PC-3 (cell line): ENCODE measurements around the gene AHCYL2. TPM values are rescaled to one million over a fixed set of nuclear protein-coding genes. Genes with fewer than 3 reads are reported as not detected.

Experiments
- ATAC-seq: fragments of 200-7000 bp; cut with Tn5 transposase; 2 replicates; pipeline ENCODE4 v1.9.1; 2020; ENCODE audit warnings: mild to moderate bottlenecking, moderate library complexity
- BruUV-seq: library from RNA; stranded (reverse); fragments of 400-500 nt; replicated peaks from 2 replicates; lab custom pipeline; 2021; lab: Mats Ljungman, UMichigan
- CTCF ChIA-PET: fragments of 300-600 bp; sonication (Branson Sonifier 250); formaldehyde crosslinking; loops from one replicate; lab custom pipeline; 2022; ENCODE audit warnings: antibody characterized with exemption; lab: Charles Lee
- POLR2A ChIA-PET: fragments of 300-600 bp; sonication (Branson Sonifier 250); formaldehyde crosslinking; loops from one replicate; lab custom pipeline; 2022; ENCODE audit warnings: antibody characterized with exemption; ENCODE audit not compliant: unreplicated experiment; lab: Charles Lee
- DNase-seq: peaks from one replicate; pipeline ENCODE4 v3.0.0-alpha.2; 2015
- H2AFZ ChIP-seq: fragments of 300-600 bp; sonication (generic); 2 replicates; pipeline ENCODE4 v1.6.0; 2016; ENCODE audit warnings: antibody characterized with exemption, low read length
- H3F3A ChIP-seq: fragments of 300-600 bp; sonication (generic); one replicate; pipeline ENCODE4 v1.6.0; 2017; ENCODE audit warnings: antibody characterized with exemption, low read length, control low read depth, mild to moderate bottlenecking; ENCODE audit not compliant: unreplicated experiment
- H3K27ac ChIP-seq: fragments of 300-600 bp; sonication (generic); 2 replicates; pipeline ENCODE4 v1.5.1; 2016; ENCODE audit warnings: mild to moderate bottlenecking, low read length
- H3K27me3 ChIP-seq: fragments of 300-600 bp; sonication (generic); 2 replicates; pipeline ENCODE4 v1.6.1; 2016; ENCODE audit warnings: low read length, mixed read lengths
- H3K36me3 ChIP-seq: fragments of 300-600 bp; sonication (generic); 2 replicates; pipeline ENCODE4 v1.6.1; 2016; ENCODE audit warnings: low read depth, mixed run types, low read length, mixed read lengths
- H3K4me1 ChIP-seq: fragments of 300-600 bp; sonication (generic); 2 replicates; pipeline ENCODE4 v1.5.1; 2016; ENCODE audit warnings: low read length; ENCODE audit not compliant: insufficient read depth
- H3K4me2 ChIP-seq: fragments of 300-600 bp; sonication (generic); 2 replicates; pipeline ENCODE4 v1.6.0; 2016; ENCODE audit warnings: low read length
- H3K4me3 ChIP-seq: fragments of 300-600 bp; sonication (generic); 2 replicates; pipeline ENCODE4 v1.5.1; 2016; ENCODE audit warnings: mild to moderate bottlenecking, low read length, mixed read lengths
- H3K79me2 ChIP-seq: fragments of 300-600 bp; sonication (generic); 2 replicates; pipeline ENCODE4 v1.6.1; 2017; ENCODE audit warnings: low read length, mixed read lengths
- H3K9ac ChIP-seq: fragments of 300-600 bp; sonication (generic); 2 replicates; pipeline ENCODE4 v1.6.0; 2016; ENCODE audit warnings: mild to moderate bottlenecking, low read length
- H3K9me2 ChIP-seq: fragments of 300-600 bp; sonication (generic); replicated peaks from 2 replicates; pipeline ENCODE4 v1.6.1; 2016; ENCODE audit warnings: mixed run types, low read length, mixed read lengths
- H3K9me3 ChIP-seq: fragments of 300-600 bp; sonication (generic); 2 replicates; pipeline ENCODE4 v1.6.1; 2016; ENCODE audit warnings: low read length, mixed read lengths
- H4K20me1 ChIP-seq: fragments of 300-600 bp; sonication (generic); 2 replicates; pipeline ENCODE4 v1.6.1; 2016; ENCODE audit warnings: low read length, mixed read lengths
- EZH2 ChIP-seq: fragments of 300-600 bp; sonication (generic); IDR thresholded peaks from one replicate; pipeline ENCODE4 v1.6.1; 2017; ENCODE audit warnings: antibody characterized with exemption, mild to moderate bottlenecking, low read length; ENCODE audit not compliant: unreplicated experiment
- EZH2phosphoT487 ChIP-seq: fragments of 300-600 bp; sonication (generic); IDR thresholded peaks from 2 replicates; pipeline ENCODE4 v1.6.1; 2018; ENCODE audit warnings: mild to moderate bottlenecking, antibody characterized with exemption, low read length, borderline replicate concordance
- intact Hi-C: fragments of 100-400 bp; cut with micrococcal nuclease; formaldehyde crosslinking; loops from 2 replicates; pipeline ENCODE4 v1.9.0; 2023
- total RNA-seq: library from RNA; depleted of rRNA; stranded (reverse); fragments of >200 nt; gene quantifications from 2 replicates; pipeline ENCODE4 v1.2.3, GENCODE V29; 2014
- TF ChIP-seq, protein P1 (sequence below): fragments of 300-600 bp; sonication (generic); conservative IDR thresholded peaks from 2 replicates; pipeline ENCODE4 v1.5.1; 2017; ENCODE audit warnings: antibody characterized with exemption, low read depth, mild to moderate bottlenecking, low read length

The AHCYL2 gene
- total RNA-seq, 1 experiment from 2014 or later = 9.2 TPM

DNA sequence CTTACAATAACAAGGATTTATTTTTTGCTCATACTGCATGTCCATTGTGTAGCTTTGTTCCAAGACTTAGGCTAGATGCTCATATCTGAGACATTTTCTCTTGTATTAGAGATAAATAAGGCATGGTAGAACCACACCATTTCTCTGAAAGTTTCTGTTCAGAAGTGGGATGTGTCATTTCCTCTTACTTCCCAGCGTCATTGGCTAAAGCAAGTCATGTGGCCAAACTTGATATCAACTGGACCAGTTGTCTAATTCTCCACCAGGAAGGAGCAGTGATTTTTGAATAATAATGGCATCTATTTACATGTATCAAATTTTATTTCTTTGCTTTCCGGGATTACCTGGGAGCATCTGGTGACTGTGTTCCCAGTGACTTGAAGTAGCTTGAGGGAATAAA is 38.3 kb downstream of the AHCYL2 start:
- Histone ChIP-seq H3K9me3 (no peaks in the 10 kb centered on the region), H2AFZ (no peak overlapping the region), H3F3A (no peaks in the 10 kb centered on the region), H3K36me3 (no peaks in the 10 kb centered on the region), H3K79me2 (no peaks in the 10 kb centered on the region), H4K20me1 (no peaks in the 10 kb centered on the region), H3K9me2 (no peaks in the 10 kb centered on the region), H3K4me1 (peaks cover 7% of the 10 kb centered on the region; the same call in 1 of the 2 replicates), H3K9ac (no peak overlapping the region), H3K4me2 (no peak overlapping the region), H3K27ac (no peak overlapping the region), H3K4me3 (no peak overlapping the region), H3K27me3 (no peaks in the 10 kb centered on the region)
- DNase-seq (no peak), ATAC-seq (no peak)
- no TSS peak for BruUV-seq
- POLR2A ChIA-PET = no interaction called here
- intact Hi-C loops = loop anchor here (2.0 kb wide), 1 partner anchor 14 kb away; no protein-coding TSS in a partner anchor
- CTCF ChIA-PET = no interaction called here
- TF ChIP-seq, protein P1, sequence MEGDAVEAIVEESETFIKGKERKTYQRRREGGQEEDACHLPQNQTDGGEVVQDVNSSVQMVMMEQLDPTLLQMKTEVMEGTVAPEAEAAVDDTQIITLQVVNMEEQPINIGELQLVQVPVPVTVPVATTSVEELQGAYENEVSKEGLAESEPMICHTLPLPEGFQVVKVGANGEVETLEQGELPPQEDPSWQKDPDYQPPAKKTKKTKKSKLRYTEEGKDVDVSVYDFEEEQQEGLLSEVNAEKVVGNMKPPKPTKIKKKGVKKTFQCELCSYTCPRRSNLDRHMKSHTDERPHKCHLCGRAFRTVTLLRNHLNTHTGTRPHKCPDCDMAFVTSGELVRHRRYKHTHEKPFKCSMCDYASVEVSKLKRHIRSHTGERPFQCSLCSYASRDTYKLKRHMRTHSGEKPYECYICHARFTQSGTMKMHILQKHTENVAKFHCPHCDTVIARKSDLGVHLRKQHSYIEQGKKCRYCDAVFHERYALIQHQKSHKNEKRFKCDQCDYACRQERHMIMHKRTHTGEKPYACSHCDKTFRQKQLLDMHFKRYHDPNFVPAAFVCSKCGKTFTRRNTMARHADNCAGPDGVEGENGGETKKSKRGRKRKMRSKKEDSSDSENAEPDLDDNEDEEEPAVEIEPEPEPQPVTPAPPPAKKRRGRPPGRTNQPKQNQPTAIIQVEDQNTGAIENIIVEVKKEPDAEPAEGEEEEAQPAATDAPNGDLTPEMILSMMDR = no peak
- TF ChIP-seq EZH2 = no peak
- TF ChIP-seq EZH2phosphoT487 = no peak

DNA sequence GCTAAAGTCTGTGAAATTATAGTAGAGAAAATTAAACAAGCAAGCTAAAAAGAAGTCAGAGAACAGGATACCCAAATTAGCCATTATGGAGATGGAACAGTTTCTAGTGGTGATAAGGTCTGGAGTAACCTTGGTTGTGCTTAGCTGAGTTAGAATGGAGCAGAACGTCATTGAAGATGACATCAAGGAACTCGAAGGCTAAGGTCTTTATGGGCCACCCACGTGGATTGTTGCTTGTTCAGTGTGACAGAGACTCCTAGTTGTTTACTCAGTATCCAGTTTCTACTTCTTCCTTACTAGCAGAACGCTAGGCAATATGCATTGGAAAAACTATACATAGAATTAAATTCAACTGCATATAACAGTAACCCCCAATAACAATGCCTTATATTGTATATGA is 39.7 kb downstream of the AHCYL2 start:
- intact Hi-C loops = no loop called here
- Histone ChIP-seq H3K9ac (no peak overlapping the region), H2AFZ (no peak overlapping the region), H3K4me1 (peaks cover 7% of the 10 kb centered on the region; the same call in 1 of the 2 replicates), H3K4me3 (no peak overlapping the region), H3K9me3 (no peaks in the 10 kb centered on the region), H3K4me2 (no peak overlapping the region), H3K27me3 (no peaks in the 10 kb centered on the region), H3K27ac (no peak overlapping the region), H3K79me2 (no peaks in the 10 kb centered on the region), H3F3A (no peaks in the 10 kb centered on the region), H3K36me3 (no peaks in the 10 kb centered on the region), H3K9me2 (no peaks in the 10 kb centered on the region), H4K20me1 (no peaks in the 10 kb centered on the region)
- no TSS peak for BruUV-seq
- ATAC-seq (peak; percentile 60), DNase-seq (peak; percentile 45)
- TF ChIP-seq EZH2 (no peak), EZH2phosphoT487 (no peak)
- TF ChIP-seq, protein P1 = no peak
- CTCF ChIA-PET = no interaction called here
- POLR2A ChIA-PET = no interaction called here

DNA sequence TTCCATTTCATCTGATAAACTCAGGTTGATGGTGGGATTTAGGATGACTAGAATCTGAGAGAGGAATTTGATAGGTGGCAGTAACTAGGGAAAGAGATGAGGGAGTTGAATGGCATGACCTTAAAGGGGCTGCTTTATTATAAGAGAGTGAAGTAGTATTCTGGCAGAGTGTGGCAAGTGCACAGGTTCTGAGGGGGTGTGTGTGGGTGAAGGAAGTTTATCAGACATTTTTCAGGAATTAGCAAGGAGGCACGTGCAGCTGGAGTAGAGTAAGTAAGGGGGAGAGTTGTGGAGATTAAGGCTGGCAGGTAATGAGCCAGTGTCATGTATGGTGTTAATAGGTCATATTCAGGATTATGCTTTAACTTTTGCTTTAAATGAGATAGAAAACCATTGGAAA is 40.5 kb downstream of the AHCYL2 start:
- no peaks in the 10 kb centered on the region for H4K20me1 ChIP-seq
- H3F3A ChIP-seq = no peaks in the 10 kb centered on the region
- H3K4me3 ChIP-seq = no peak overlapping the region
- CTCF ChIA-PET = no interaction called here
- H3K79me2 ChIP-seq = no peaks in the 10 kb centered on the region
- H2AFZ ChIP-seq = no peak overlapping the region
- H3K4me2 ChIP-seq = no peak overlapping the region
- no peaks in the 10 kb centered on the region for H3K27me3 ChIP-seq
- DNase-seq (no peak), ATAC-seq (no peak)
- BruUV-seq = no TSS peak
- H3K4me1 ChIP-seq = peaks cover 7% of the 10 kb centered on the region; the same call in 1 of the 2 replicates
- intact Hi-C loops = no loop called here
- H3K9ac ChIP-seq = no peak overlapping the region
- H3K27ac ChIP-seq = no peak overlapping the region
- H3K36me3 ChIP-seq = no peaks in the 10 kb centered on the region
- no peak for TF ChIP-seq EZH2
- POLR2A ChIA-PET = no interaction called here
- H3K9me3 ChIP-seq = no peaks in the 10 kb centered on the region
- H3K9me2 ChIP-seq = no peaks in the 10 kb centered on the region
